DOHH2 (cell line): ENCODE results near the gene EPS8L2.

Source experiments
- EZH2phosphoT487 ChIP-seq: fragments of 200-600 bp; sonication (generic); IDR thresholded peaks from 2 replicates; pipeline ENCODE4 v1.6.1; 2017; ENCODE audit warnings: borderline replicate concordance, mild to moderate bottlenecking, antibody characterized with exemption, low read length, moderate library complexity, mixed read lengths
- TF ChIP-seq, protein P1 (sequence below): fragments of 200-600 bp; sonication (generic); IDR thresholded peaks from one replicate; pipeline ENCODE4 v1.5.1; 2014; ENCODE audit warnings: antibody characterized with exemption, mild to moderate bottlenecking, low read depth, low read length; ENCODE audit not compliant: poor library complexity, severe bottlenecking

GRCh38 chr11:766106-766935, 60.3 kb downstream of the EPS8L2 start:
- TF ChIP-seq, protein P1, sequence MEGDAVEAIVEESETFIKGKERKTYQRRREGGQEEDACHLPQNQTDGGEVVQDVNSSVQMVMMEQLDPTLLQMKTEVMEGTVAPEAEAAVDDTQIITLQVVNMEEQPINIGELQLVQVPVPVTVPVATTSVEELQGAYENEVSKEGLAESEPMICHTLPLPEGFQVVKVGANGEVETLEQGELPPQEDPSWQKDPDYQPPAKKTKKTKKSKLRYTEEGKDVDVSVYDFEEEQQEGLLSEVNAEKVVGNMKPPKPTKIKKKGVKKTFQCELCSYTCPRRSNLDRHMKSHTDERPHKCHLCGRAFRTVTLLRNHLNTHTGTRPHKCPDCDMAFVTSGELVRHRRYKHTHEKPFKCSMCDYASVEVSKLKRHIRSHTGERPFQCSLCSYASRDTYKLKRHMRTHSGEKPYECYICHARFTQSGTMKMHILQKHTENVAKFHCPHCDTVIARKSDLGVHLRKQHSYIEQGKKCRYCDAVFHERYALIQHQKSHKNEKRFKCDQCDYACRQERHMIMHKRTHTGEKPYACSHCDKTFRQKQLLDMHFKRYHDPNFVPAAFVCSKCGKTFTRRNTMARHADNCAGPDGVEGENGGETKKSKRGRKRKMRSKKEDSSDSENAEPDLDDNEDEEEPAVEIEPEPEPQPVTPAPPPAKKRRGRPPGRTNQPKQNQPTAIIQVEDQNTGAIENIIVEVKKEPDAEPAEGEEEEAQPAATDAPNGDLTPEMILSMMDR, result no peak
- no peak for TF ChIP-seq EZH2phosphoT487
